ENCODE results near the gene SMAGP.
A peak's percentile ranks its signal among the peaks of the same experiment; 100 is the strongest.
"Not testable (repeated sequence)": the region's sequence is repeated elsewhere in the genome, so short reads cannot be mapped to it uniquely, and the experiment has no call there.

The SMAGP gene

GRCh38 chr12:51259600-51259999, 10.6 kb downstream of the SMAGP start:
- H3K27me3 ChIP-seq (ENCODE audit: low read depth, low read length); H3K36me3 ChIP-seq (ENCODE audit: control insufficient read depth in 1 of 2, insufficient read depth in 2 of 2, low read length in 2 of 2); H3K27ac ChIP-seq (ENCODE audit: low read length); H3K4me1 ChIP-seq (ENCODE audit: control insufficient read depth in 1 of 2, insufficient read depth in 2 of 2, low read length in 2 of 2); H3K4me3 ChIP-seq (ENCODE audit: low read depth in 1 of 2, low read length in 2 of 2); H3K9me3 ChIP-seq (ENCODE audit: control insufficient read depth in 1 of 2, low read length in 2 of 2): not testable (repeated sequence)

GRCh38 chr12:51254536-51254935, 15.7 kb downstream of the SMAGP start:
- H3K4me3 ChIP-seq (ENCODE audit: low read depth in 1 of 2, low read length in 2 of 2), result no peak overlapping the region
- no peaks in the 10 kb centered on the region for H3K36me3 ChIP-seq (ENCODE audit: control insufficient read depth in 1 of 2, insufficient read depth in 2 of 2, low read length in 2 of 2)
- no peaks in the 10 kb centered on the region for H3K4me1 ChIP-seq (ENCODE audit: control insufficient read depth in 1 of 2, insufficient read depth in 2 of 2, low read length in 2 of 2)
- no peaks in the 10 kb centered on the region for H3K9me3 ChIP-seq (ENCODE audit: control insufficient read depth in 1 of 2, low read length in 2 of 2)
- H3K27me3 ChIP-seq (ENCODE audit: low read depth, low read length), result no peaks in the 10 kb centered on the region
- no peak overlapping the region for H3K27ac ChIP-seq (ENCODE audit: low read length)

GRCh38 chr12:51253276-51253675, 16.9 kb downstream of the SMAGP start:
- H3K4me3 ChIP-seq (ENCODE audit: low read depth in 1 of 2, low read length in 2 of 2), result no peak overlapping the region
- no peaks in the 10 kb centered on the region for H3K9me3 ChIP-seq (ENCODE audit: control insufficient read depth in 1 of 2, low read length in 2 of 2)
- H3K4me1 ChIP-seq (ENCODE audit: control insufficient read depth in 1 of 2, insufficient read depth in 2 of 2, low read length in 2 of 2), result no peaks in the 10 kb centered on the region
- H3K27me3 ChIP-seq (ENCODE audit: low read depth, low read length), result no peaks in the 10 kb centered on the region
- H3K36me3 ChIP-seq (ENCODE audit: control insufficient read depth in 1 of 2, insufficient read depth in 2 of 2, low read length in 2 of 2), result no peaks in the 10 kb centered on the region
- H3K27ac ChIP-seq (ENCODE audit: low read length), result no peak overlapping the region

GRCh38 chr12:51247523-51248206, 22.6 kb downstream of the SMAGP start:
- Histone ChIP-seq H3K4me3 (ENCODE audit: low read depth in 1 of 2, low read length in 2 of 2) (no peak overlapping the region), H3K27me3 (ENCODE audit: low read depth, low read length) (no peaks in the 10 kb centered on the region), H3K9me3 (ENCODE audit: control insufficient read depth in 1 of 2, low read length in 2 of 2) (no peaks in the 10 kb centered on the region), H3K27ac (ENCODE audit: low read length) (no peak overlapping the region), H3K36me3 (ENCODE audit: control insufficient read depth in 1 of 2, insufficient read depth in 2 of 2, low read length in 2 of 2) (peaks cover 12 to 13% of the 10 kb centered on the region in 2 donors), H3K4me1 (ENCODE audit: control insufficient read depth in 1 of 2, insufficient read depth in 2 of 2, low read length in 2 of 2) (no peaks in the 10 kb centered on the region)

GRCh38 chr12:51246254-51246853, 23.9 kb downstream of the SMAGP start:
- no peak overlapping the region for H3K4me3 ChIP-seq (ENCODE audit: low read depth in 1 of 2, low read length in 2 of 2)
- peaks cover 22 to 25% of the 10 kb centered on the region in 2 donors for H3K36me3 ChIP-seq (ENCODE audit: control insufficient read depth in 1 of 2, insufficient read depth in 2 of 2, low read length in 2 of 2)
- H3K9me3 ChIP-seq (ENCODE audit: control insufficient read depth in 1 of 2, low read length in 2 of 2), result no peaks in the 10 kb centered on the region
- no peak overlapping the region for H3K27ac ChIP-seq (ENCODE audit: low read length)
- H3K4me1 ChIP-seq (ENCODE audit: control insufficient read depth in 1 of 2, insufficient read depth in 2 of 2, low read length in 2 of 2), result peaks cover 0 to 7% of the 10 kb centered on the region in 2 donors
- H3K27me3 ChIP-seq (ENCODE audit: low read depth, low read length), result no peaks in the 10 kb centered on the region

- H3K36me3 ChIP-seq (ENCODE audit: control insufficient read depth in 1 of 2, insufficient read depth in 2 of 2, low read length in 2 of 2), result peaks cover 28 to 32% of the 10 kb centered on the region in 2 donors
- no peak overlapping the region for H3K27ac ChIP-seq (ENCODE audit: low read length)
- H3K9me3 ChIP-seq (ENCODE audit: control insufficient read depth in 1 of 2, low read length in 2 of 2), result no peaks in the 10 kb centered on the region
- H3K27me3 ChIP-seq (ENCODE audit: low read depth, low read length), result no peaks in the 10 kb centered on the region
- peaks cover 0 to 14% of the 10 kb centered on the region in 2 donors for H3K4me1 ChIP-seq (ENCODE audit: control insufficient read depth in 1 of 2, insufficient read depth in 2 of 2, low read length in 2 of 2)
- H3K4me3 ChIP-seq (ENCODE audit: low read depth in 1 of 2, low read length in 2 of 2), result no peak overlapping the region
These were observed 24.6 kb downstream of the SMAGP start for GRCh38 chr12:51245476-51246253.

GRCh38 chr12:51244269-51244668, 25.9 kb downstream of the SMAGP start:
- H3K36me3 ChIP-seq (ENCODE audit: control insufficient read depth in 1 of 2, insufficient read depth in 2 of 2, low read length in 2 of 2), result peaks cover 33 to 35% of the 10 kb centered on the region in 2 donors
- peaks cover 9 to 24% of the 10 kb centered on the region in 2 donors for H3K4me1 ChIP-seq (ENCODE audit: control insufficient read depth in 1 of 2, insufficient read depth in 2 of 2, low read length in 2 of 2)
- no peaks in the 10 kb centered on the region for H3K27me3 ChIP-seq (ENCODE audit: low read depth, low read length)
- no peaks in the 10 kb centered on the region for H3K9me3 ChIP-seq (ENCODE audit: control insufficient read depth in 1 of 2, low read length in 2 of 2)
- no peak overlapping the region for H3K4me3 ChIP-seq (ENCODE audit: low read depth in 1 of 2, low read length in 2 of 2)
- no peak overlapping the region for H3K27ac ChIP-seq (ENCODE audit: low read length)

- peaks cover 9 to 30% of the 10 kb centered on the region in 2 donors for H3K4me1 ChIP-seq (ENCODE audit: control insufficient read depth in 1 of 2, insufficient read depth in 2 of 2, low read length in 2 of 2)
- H3K27me3 ChIP-seq (ENCODE audit: low read depth, low read length), result no peaks in the 10 kb centered on the region
- no peaks in the 10 kb centered on the region for H3K9me3 ChIP-seq (ENCODE audit: control insufficient read depth in 1 of 2, low read length in 2 of 2)
- no peak overlapping the region for H3K27ac ChIP-seq (ENCODE audit: low read length)
- H3K36me3 ChIP-seq (ENCODE audit: control insufficient read depth in 1 of 2, insufficient read depth in 2 of 2, low read length in 2 of 2), result peaks cover 33 to 39% of the 10 kb centered on the region in 2 donors
- no peak overlapping the region for H3K4me3 ChIP-seq (ENCODE audit: low read depth in 1 of 2, low read length in 2 of 2)
These were observed 27.3 kb downstream of the SMAGP start for GRCh38 chr12:51242876-51243275.

GRCh38 chr12:51242120-51242519, 28.1 kb downstream of the SMAGP start:
- no peaks in the 10 kb centered on the region for H3K9me3 ChIP-seq (ENCODE audit: control insufficient read depth in 1 of 2, low read length in 2 of 2)
- H3K4me3 ChIP-seq (ENCODE audit: low read depth in 1 of 2, low read length in 2 of 2), result no peak overlapping the region
- peak overlapping the region; percentile 37 for H3K27ac ChIP-seq (ENCODE audit: low read length)
- H3K27me3 ChIP-seq (ENCODE audit: low read depth, low read length), result no peaks in the 10 kb centered on the region
- peaks cover 9 to 30% of the 10 kb centered on the region in 2 donors for H3K4me1 ChIP-seq (ENCODE audit: control insufficient read depth in 1 of 2, insufficient read depth in 2 of 2, low read length in 2 of 2)
- H3K36me3 ChIP-seq (ENCODE audit: control insufficient read depth in 1 of 2, insufficient read depth in 2 of 2, low read length in 2 of 2), result peaks cover 33 to 39% of the 10 kb centered on the region in 2 donors

GRCh38 chr12:51240971-51241370, 29.2 kb downstream of the SMAGP start:
- Histone ChIP-seq H3K4me1 (ENCODE audit: control insufficient read depth in 1 of 2, insufficient read depth in 2 of 2, low read length in 2 of 2) (peaks cover 9 to 30% of the 10 kb centered on the region in 2 donors), H3K4me3 (ENCODE audit: low read depth in 1 of 2, low read length in 2 of 2) (no peak overlapping the region), H3K9me3 (ENCODE audit: control insufficient read depth in 1 of 2, low read length in 2 of 2) (no peaks in the 10 kb centered on the region), H3K27ac (ENCODE audit: low read length) (peak overlapping the region; percentile 64), H3K36me3 (ENCODE audit: control insufficient read depth in 1 of 2, insufficient read depth in 2 of 2, low read length in 2 of 2) (peaks cover 33 to 34% of the 10 kb centered on the region in 2 donors), H3K27me3 (ENCODE audit: low read depth, low read length) (no peaks in the 10 kb centered on the region)

- no peaks in the 10 kb centered on the region for H3K9me3 ChIP-seq (ENCODE audit: control insufficient read depth in 1 of 2, low read length in 2 of 2)
- H3K4me1 ChIP-seq (ENCODE audit: control insufficient read depth in 1 of 2, insufficient read depth in 2 of 2, low read length in 2 of 2), result peaks cover 9 to 30% of the 10 kb centered on the region in 2 donors
- H3K27me3 ChIP-seq (ENCODE audit: low read depth, low read length), result no peaks in the 10 kb centered on the region
- peak within 1 kb of the TSS; percentile 90 to 95 for H3K4me3 ChIP-seq (ENCODE audit: low read depth in 1 of 2, low read length in 2 of 2)
- H3K27ac ChIP-seq (ENCODE audit: low read length), result peak within 1 kb of the TSS; percentile 100
- peaks cover 28 to 32% of the 10 kb centered on the region in 2 donors for H3K36me3 ChIP-seq (ENCODE audit: control insufficient read depth in 1 of 2, insufficient read depth in 2 of 2, low read length in 2 of 2)
These were observed 31.5 kb downstream of the SMAGP start, which contains the start of gene DAZAP2 for GRCh38 chr12:51238510-51239334. TSS of gene DAZAP2 (plus strand) at chr12:51238826. CDS start at chr12:51238908, 82 bp downstream.
